Measurements from ENCODE around the gene EIF2AK3. TPM values are rescaled to one million over a fixed set of nuclear protein-coding genes. Genes with fewer than 3 reads are reported as not detected.
A peak's percentile ranks its signal among the peaks of the same experiment; 100 is the strongest.

Gene EIF2AK3
- total RNA-seq, 6 experiments from 2014 or later = 7.0 to 19.1 (median 11.1) TPM

- ATAC-seq (no peak), DNase-seq (no peak)
- intact Hi-C loops (cut with DNase I) = no loop called here
- no peak for TF ChIP-seq POLR2A (IDR thresholded peaks at IDR 0.05)
- no peak for TF ChIP-seq CTCF (IDR thresholded peaks at IDR 0.05)
- Histone ChIP-seq H3K36me3 (peaks cover 0 to 21% (median 3%) of the 10 kb centered on the region in 4 donors), H3K4me3 (no peak overlapping the region), H3K27me3 (no peaks in the 10 kb centered on the region), H3K4me1 (peaks cover 0 to 13% (median 0%) of the 10 kb centered on the region in 4 donors), H3K27ac (no peak overlapping the region), H3K9me3 (no peaks in the 10 kb centered on the region)
- 89% methylated on average over 8 of the region's 8 CpGs for WGBS (ENCODE audit: insufficient coverage, low coverage, low lambda C conversion rate, missing lambda C conversion rate)
Measured at GRCh38 chr2:88596141-88596830, 31.0 kb downstream of the EIF2AK3 start.

- no peaks in the 10 kb centered on the region for H3K27me3 ChIP-seq
- H3K27ac ChIP-seq = no peak overlapping the region
- intact Hi-C loops (cut with DNase I) = no loop called here
- DNase-seq = no peak
- WGBS (ENCODE audit: insufficient coverage, low coverage, low lambda C conversion rate, missing lambda C conversion rate) = 86% methylated on average over 2 of the region's 2 CpGs
- H3K4me1 ChIP-seq = no peaks in the 10 kb centered on the region
- H3K9me3 ChIP-seq = no peaks in the 10 kb centered on the region
- ATAC-seq = no peak
- no peak for TF ChIP-seq CTCF (IDR thresholded peaks at IDR 0.05)
- TF ChIP-seq POLR2A (IDR thresholded peaks at IDR 0.05) = no peak
- no peak overlapping the region for H3K4me3 ChIP-seq
- H3K36me3 ChIP-seq = peaks cover 6 to 45% (median 19%) of the 10 kb centered on the region in 4 donors
Measured at GRCh38 chr2:88591698-88592097, 35.6 kb downstream of the EIF2AK3 start.

- H3K27ac ChIP-seq = no peak overlapping the region
- WGBS (ENCODE audit: insufficient coverage, low coverage, low lambda C conversion rate, missing lambda C conversion rate) = 90% methylated on average over 2 of the region's 2 CpGs
Measured at GRCh38 chr2:88590998-88591613, 36.2 kb downstream of the EIF2AK3 start.

GRCh38 chr2:88585969-88586368, 41.3 kb downstream of the EIF2AK3 start:
- no peak overlapping the region for H3K27ac ChIP-seq
- TF ChIP-seq CTCF (IDR thresholded peaks at IDR 0.05) (no peak), POLR2A (IDR thresholded peaks at IDR 0.05) (no peak)
- no peaks in the 10 kb centered on the region for H3K27me3 ChIP-seq
- DNase-seq (no peak), ATAC-seq (no peak)
- 78% methylated on average over 6 of the region's 6 CpGs for WGBS (ENCODE audit: insufficient coverage, low coverage, low lambda C conversion rate, missing lambda C conversion rate)
- intact Hi-C loops (cut with DNase I) = no loop called here
- no peaks in the 10 kb centered on the region for H3K9me3 ChIP-seq
- H3K4me3 ChIP-seq = no peak overlapping the region
- no peaks in the 10 kb centered on the region for H3K4me1 ChIP-seq
- H3K36me3 ChIP-seq = peaks cover 6 to 51% (median 27%) of the 10 kb centered on the region in 4 donors

More at GRCh38 chr2:88590998-88591613, 36.2 kb downstream of the EIF2AK3 start:
- DNase-seq (no peak), ATAC-seq (peak; percentile 89 to 99 (median 94))
- Histone ChIP-seq H3K4me1 (no peaks in the 10 kb centered on the region), H3K4me3 (no peak overlapping the region), H3K9me3 (no peaks in the 10 kb centered on the region), H3K36me3 (peaks cover 6 to 45% (median 19%) of the 10 kb centered on the region in 4 donors), H3K27me3 (no peaks in the 10 kb centered on the region)
- intact Hi-C loops (cut with DNase I) = no loop called here
- TF ChIP-seq POLR2A (IDR thresholded peaks at IDR 0.05) (no peak), CTCF (IDR thresholded peaks at IDR 0.05) (peak; percentile 70 to 81 (median 78))
